ENCODE results near the gene CORO2B. TPM values are rescaled to one million over a fixed set of nuclear protein-coding genes. Genes with fewer than 3 reads are reported as not detected.
A peak's percentile ranks its signal among the peaks of the same experiment; 100 is the strongest.

CORO2B gene
- polyA plus RNA-seq, 2 donors: 0.24 to 0.35 TPM

DNA sequence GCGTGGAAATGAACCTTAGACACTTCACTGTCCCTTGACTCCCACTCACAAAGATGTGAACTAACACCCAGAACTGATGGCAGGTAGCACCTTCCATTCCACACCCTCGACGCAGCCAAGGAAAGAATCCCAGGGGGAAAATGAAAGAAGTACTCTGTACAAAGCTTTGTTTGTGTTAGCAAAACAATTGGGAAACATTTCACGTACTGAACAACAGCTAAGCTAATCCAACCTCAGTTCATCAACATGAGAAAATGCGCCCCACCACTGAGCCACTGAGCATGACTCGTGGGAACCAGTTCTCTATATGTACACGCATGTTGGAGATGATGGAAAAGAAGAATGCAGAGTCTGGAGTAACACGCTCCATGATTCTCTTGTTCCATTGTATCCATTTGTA, 32.0 kb downstream of the CORO2B start:
- peaks cover 0 to 4% of the 10 kb centered on the region in 2 donors for H3K4me1 ChIP-seq (ENCODE audit: control insufficient read depth in 2 of 2, insufficient read depth in 2 of 2, low read length in 1 of 2)
- no peaks in the 10 kb centered on the region for H3K36me3 ChIP-seq (ENCODE audit: control insufficient read depth in 2 of 2, insufficient read depth in 2 of 2, low read length in 1 of 2)
- no peak overlapping the region for H3K27ac ChIP-seq (ENCODE audit: low read depth in 2 of 2, low read length in 1 of 2)
- 74 to 75% methylated on average over 8 of the region's 8 CpGs for WGBS, 2 donors
- H3K27me3 ChIP-seq (ENCODE audit: control insufficient read depth in 1 of 2, insufficient read depth in 2 of 2, low read length in 2 of 2): no peaks in the 10 kb centered on the region
- H3K4me3 ChIP-seq (ENCODE audit: low read depth in 1 of 2, low read length in 2 of 2): no peak overlapping the region
- peaks cover 0 to 3% of the 10 kb centered on the region in 2 donors for H3K9me3 ChIP-seq (ENCODE audit: control insufficient read depth in 2 of 2, insufficient read depth in 1 of 2, low read depth in 1 of 2, low read length in 1 of 2)

DNA sequence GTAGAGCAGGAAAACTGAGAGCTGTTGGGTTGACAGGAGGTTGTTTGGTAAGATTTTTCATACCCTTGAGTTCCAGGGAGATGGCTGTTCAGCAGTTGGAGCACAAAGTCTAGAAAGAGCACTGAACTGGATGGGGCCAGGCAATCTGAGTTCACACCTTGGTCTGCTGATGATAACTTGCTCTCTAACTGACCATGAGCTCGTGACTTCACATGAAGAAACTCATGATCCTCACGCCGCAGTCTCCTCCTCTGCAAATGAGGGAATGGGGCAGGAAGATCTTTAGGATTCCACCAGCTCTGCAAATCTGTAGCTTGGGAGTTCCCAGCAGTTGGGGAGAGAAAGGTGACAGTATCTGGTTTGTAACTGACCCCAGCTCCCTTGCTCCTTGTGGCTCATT, 33.7 kb downstream of the CORO2B start:
- Histone ChIP-seq H3K27ac (ENCODE audit: low read depth in 2 of 2, low read length in 1 of 2) (no peak overlapping the region), H3K9me3 (ENCODE audit: control insufficient read depth in 2 of 2, insufficient read depth in 1 of 2, low read depth in 1 of 2, low read length in 1 of 2) (no peaks in the 10 kb centered on the region), H3K4me3 (ENCODE audit: low read depth in 1 of 2, low read length in 2 of 2) (no peak overlapping the region), H3K4me1 (ENCODE audit: control insufficient read depth in 2 of 2, insufficient read depth in 2 of 2, low read length in 1 of 2) (peaks cover 0 to 4% of the 10 kb centered on the region in 2 donors), H3K36me3 (ENCODE audit: control insufficient read depth in 2 of 2, insufficient read depth in 2 of 2, low read length in 1 of 2) (no peaks in the 10 kb centered on the region), H3K27me3 (ENCODE audit: control insufficient read depth in 1 of 2, insufficient read depth in 2 of 2, low read length in 2 of 2) (no peaks in the 10 kb centered on the region)
- WGBS, 2 donors: 91 to 95% methylated on average over 3 of the region's 3 CpGs

DNA sequence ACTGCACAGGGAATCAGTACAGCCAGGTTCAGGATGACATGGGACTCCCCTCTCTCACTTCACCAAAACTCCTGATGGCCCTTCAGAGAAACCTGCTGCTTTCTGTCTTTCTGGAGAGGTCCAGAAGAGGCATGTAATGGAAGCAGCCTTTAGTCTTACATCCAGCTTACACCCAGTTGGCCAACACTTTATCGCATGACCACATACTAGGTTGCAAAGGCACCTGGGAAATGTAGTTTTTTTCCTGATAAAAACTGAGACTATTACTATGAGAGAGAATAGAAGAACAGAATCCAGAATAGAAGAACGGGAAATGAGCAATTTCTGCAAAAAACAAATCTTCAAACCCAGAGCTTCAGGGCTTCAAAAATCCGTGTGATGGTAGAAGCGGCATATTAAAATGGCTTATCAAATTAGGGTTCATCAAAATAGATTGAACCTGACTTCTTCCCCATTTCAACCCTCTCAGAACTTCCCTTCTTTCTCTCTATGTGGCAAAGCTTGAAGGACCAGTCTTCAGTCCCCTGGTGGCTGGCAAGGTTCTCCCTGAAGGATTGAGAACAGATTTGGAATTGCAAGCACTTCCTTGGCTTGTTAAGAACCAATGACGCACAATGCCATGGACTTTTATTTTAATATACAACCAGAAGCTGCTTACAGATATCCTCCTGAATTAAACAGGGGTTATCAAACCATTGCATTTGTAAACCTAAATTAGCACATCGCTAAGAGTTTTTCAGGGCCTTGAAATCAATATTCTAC, 34.4 kb downstream of the CORO2B start:
- Histone ChIP-seq H3K36me3 (ENCODE audit: control insufficient read depth in 2 of 2, insufficient read depth in 2 of 2, low read length in 1 of 2) (no peaks in the 10 kb centered on the region), H3K27me3 (ENCODE audit: control insufficient read depth in 1 of 2, insufficient read depth in 2 of 2, low read length in 2 of 2) (no peaks in the 10 kb centered on the region), H3K27ac (ENCODE audit: low read depth in 2 of 2, low read length in 1 of 2) (no peak overlapping the region), H3K4me1 (ENCODE audit: control insufficient read depth in 2 of 2, insufficient read depth in 2 of 2, low read length in 1 of 2) (peaks cover 0 to 1% of the 10 kb centered on the region in 2 donors), H3K9me3 (ENCODE audit: control insufficient read depth in 2 of 2, insufficient read depth in 1 of 2, low read depth in 1 of 2, low read length in 1 of 2) (no peaks in the 10 kb centered on the region), H3K4me3 (ENCODE audit: low read depth in 1 of 2, low read length in 2 of 2) (no peak overlapping the region)
- WGBS, 2 donors: 88 to 92% methylated on average over 6 of the region's 6 CpGs

DNA sequence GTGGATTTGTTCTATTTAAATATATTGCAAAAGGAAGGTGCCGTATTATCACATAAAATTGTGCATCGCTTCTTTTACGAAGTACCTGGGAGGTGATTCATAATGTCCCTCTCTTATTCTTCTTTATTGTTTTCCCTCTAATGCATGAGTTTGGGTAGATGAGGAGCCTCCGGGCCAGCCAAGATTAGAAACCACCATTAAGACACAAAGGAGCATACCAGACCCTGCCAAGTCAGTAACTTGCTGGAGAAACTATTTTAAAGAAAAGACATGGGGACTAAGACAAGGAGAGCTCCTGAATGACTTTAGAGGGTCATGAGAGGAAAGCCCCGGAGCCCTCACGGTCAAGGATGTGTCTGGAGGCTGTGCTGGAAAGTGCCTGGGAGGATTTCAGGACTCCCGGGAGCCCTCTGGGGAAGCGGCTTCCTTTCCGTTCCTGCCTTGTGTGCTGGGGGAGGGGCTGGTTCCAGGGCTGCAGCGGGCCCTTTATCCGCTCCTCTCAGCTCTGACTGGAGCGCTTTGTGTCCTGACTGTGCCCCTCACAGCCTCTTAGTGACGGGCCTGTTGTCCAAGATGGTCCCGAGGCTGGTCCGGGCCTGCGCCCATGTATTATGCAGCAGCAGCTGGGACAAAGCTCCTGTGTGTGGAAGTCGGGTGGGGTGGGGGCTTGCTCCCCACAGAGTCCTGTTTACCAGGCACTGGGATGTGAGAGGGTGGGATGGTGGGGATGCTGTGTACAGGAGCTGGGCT, 35.7 kb downstream of the CORO2B start:
- Histone ChIP-seq H3K36me3 (ENCODE audit: control insufficient read depth in 2 of 2, insufficient read depth in 2 of 2, low read length in 1 of 2) (no peaks in the 10 kb centered on the region), H3K27me3 (ENCODE audit: control insufficient read depth in 1 of 2, insufficient read depth in 2 of 2, low read length in 2 of 2) (no peaks in the 10 kb centered on the region), H3K27ac (ENCODE audit: low read depth in 2 of 2, low read length in 1 of 2) (no peak overlapping the region), H3K4me3 (ENCODE audit: low read depth in 1 of 2, low read length in 2 of 2) (no peak overlapping the region), H3K9me3 (ENCODE audit: control insufficient read depth in 2 of 2, insufficient read depth in 1 of 2, low read depth in 1 of 2, low read length in 1 of 2) (no peaks in the 10 kb centered on the region), H3K4me1 (ENCODE audit: control insufficient read depth in 2 of 2, insufficient read depth in 2 of 2, low read length in 1 of 2) (no peaks in the 10 kb centered on the region)
- 74 to 76% methylated on average over 17 of the region's 17 CpGs for WGBS, 2 donors

DNA sequence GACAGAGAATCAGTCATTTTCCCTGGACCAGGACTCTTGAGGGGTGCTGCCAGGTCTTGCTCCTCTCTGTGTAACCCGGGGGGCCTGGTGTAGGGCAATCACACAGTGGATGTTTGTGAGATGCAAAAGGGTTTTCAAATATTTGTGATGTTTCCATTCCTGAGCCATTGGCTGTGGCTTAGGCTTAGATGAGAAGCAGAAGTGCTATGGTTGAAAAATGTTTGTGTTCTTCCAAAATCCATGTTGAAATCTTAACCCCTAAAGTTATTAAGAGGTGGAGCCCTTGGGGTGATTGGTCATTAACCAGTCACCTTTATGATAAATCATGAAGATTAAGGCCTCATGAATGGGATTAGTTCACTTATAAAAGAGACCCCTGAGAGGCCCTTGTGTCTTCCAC, 36.5 kb downstream of the CORO2B start:
- Histone ChIP-seq H3K27ac (ENCODE audit: low read depth in 2 of 2, low read length in 1 of 2) (peak overlapping the region in 1 of 2 donors; percentile 18), H3K27me3 (ENCODE audit: control insufficient read depth in 1 of 2, insufficient read depth in 2 of 2, low read length in 2 of 2) (no peaks in the 10 kb centered on the region), H3K4me3 (ENCODE audit: low read depth in 1 of 2, low read length in 2 of 2) (no peak overlapping the region), H3K4me1 (ENCODE audit: control insufficient read depth in 2 of 2, insufficient read depth in 2 of 2, low read length in 1 of 2) (no peaks in the 10 kb centered on the region), H3K36me3 (ENCODE audit: control insufficient read depth in 2 of 2, insufficient read depth in 2 of 2, low read length in 1 of 2) (no peaks in the 10 kb centered on the region), H3K9me3 (ENCODE audit: control insufficient read depth in 2 of 2, insufficient read depth in 1 of 2, low read depth in 1 of 2, low read length in 1 of 2) (no peaks in the 10 kb centered on the region)
- WGBS, 2 donors: 57 to 75% methylated on average over 1 of the region's 1 CpG

DNA sequence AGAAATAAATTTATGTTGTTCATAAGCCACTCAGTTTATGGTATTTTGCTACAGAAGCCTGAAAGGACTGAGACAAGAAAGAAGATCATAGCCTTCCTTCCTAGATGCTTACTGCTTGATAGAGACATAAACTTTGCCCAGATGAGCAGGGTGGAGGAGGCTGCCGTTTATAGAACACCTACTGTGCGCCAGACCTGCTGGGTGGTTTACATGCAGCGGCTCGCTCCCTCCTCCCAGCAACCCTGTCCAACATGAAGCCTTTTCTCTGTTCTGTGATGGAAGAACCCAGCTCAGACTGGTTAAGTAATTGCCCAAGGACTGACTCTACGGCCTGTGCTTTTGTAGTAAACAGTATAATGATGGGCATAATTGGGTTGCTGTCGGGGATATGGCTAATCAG, 37.0 kb downstream of the CORO2B start:
- 78 to 90% methylated on average over 6 of the region's 6 CpGs for WGBS, 2 donors
- H3K27ac ChIP-seq (ENCODE audit: low read depth in 2 of 2, low read length in 1 of 2): no peak overlapping the region
- no peak overlapping the region for H3K4me3 ChIP-seq (ENCODE audit: low read depth in 1 of 2, low read length in 2 of 2)
- H3K36me3 ChIP-seq (ENCODE audit: control insufficient read depth in 2 of 2, insufficient read depth in 2 of 2, low read length in 1 of 2): no peaks in the 10 kb centered on the region
- H3K4me1 ChIP-seq (ENCODE audit: control insufficient read depth in 2 of 2, insufficient read depth in 2 of 2, low read length in 1 of 2): no peaks in the 10 kb centered on the region
- no peaks in the 10 kb centered on the region for H3K27me3 ChIP-seq (ENCODE audit: control insufficient read depth in 1 of 2, insufficient read depth in 2 of 2, low read length in 2 of 2)
- H3K9me3 ChIP-seq (ENCODE audit: control insufficient read depth in 2 of 2, insufficient read depth in 1 of 2, low read depth in 1 of 2, low read length in 1 of 2): no peaks in the 10 kb centered on the region

DNA sequence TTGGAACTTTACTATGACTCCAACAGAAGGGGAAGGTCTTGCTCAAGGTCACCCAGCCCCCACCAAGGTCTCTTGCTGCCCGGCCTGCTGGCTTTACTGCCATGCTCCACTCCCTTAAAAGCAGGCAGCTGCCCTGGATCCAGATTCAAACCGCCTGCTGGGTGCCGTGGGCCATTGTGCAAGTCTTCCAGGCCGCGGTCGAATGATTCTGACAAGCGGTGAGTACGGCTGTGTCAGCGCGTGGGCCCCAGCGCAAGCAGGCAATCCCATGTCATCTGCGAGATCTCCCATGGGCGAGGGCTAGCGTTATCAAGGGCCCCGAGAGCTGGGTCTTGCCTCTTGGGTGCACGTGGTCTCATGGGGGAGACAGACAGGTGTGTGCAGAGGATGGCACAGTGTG, 37.6 kb downstream of the CORO2B start:
- Histone ChIP-seq H3K9me3 (ENCODE audit: control insufficient read depth in 2 of 2, insufficient read depth in 1 of 2, low read depth in 1 of 2, low read length in 1 of 2) (no peaks in the 10 kb centered on the region), H3K36me3 (ENCODE audit: control insufficient read depth in 2 of 2, insufficient read depth in 2 of 2, low read length in 1 of 2) (no peaks in the 10 kb centered on the region), H3K27me3 (ENCODE audit: control insufficient read depth in 1 of 2, insufficient read depth in 2 of 2, low read length in 2 of 2) (no peaks in the 10 kb centered on the region), H3K27ac (ENCODE audit: low read depth in 2 of 2, low read length in 1 of 2) (no peak overlapping the region), H3K4me3 (ENCODE audit: low read depth in 1 of 2, low read length in 2 of 2) (no peak overlapping the region), H3K4me1 (ENCODE audit: control insufficient read depth in 2 of 2, insufficient read depth in 2 of 2, low read length in 1 of 2) (no peaks in the 10 kb centered on the region)
- 92 to 94% methylated on average over 16 of the region's 16 CpGs for WGBS, 2 donors

DNA sequence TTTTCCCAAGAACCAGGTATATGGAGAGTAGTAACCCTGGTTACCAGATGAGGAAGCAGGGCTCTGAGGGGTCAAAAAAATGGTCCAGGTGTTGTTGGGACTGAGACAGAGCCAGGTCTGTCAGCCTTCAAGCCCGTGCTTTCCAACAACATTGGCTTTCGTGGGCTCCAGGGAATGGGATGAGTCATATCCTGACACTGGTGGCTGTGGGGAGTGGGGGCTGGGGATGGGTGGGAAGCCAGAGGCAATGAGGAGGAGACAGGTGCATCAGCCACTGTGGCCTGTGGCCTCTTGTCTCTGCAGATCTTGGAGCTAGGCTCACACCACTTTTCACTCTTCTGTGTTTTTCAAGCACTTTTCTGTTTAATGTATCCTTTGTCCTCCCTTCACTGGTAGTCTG, 38.2 kb downstream of the CORO2B start:
- no peaks in the 10 kb centered on the region for H3K36me3 ChIP-seq (ENCODE audit: control insufficient read depth in 2 of 2, insufficient read depth in 2 of 2, low read length in 1 of 2)
- H3K4me1 ChIP-seq (ENCODE audit: control insufficient read depth in 2 of 2, insufficient read depth in 2 of 2, low read length in 1 of 2): no peaks in the 10 kb centered on the region
- WGBS, 2 donors: 29 to 54% methylated on average over 2 of the region's 2 CpGs
- H3K9me3 ChIP-seq (ENCODE audit: control insufficient read depth in 2 of 2, insufficient read depth in 1 of 2, low read depth in 1 of 2, low read length in 1 of 2): no peaks in the 10 kb centered on the region
- no peak overlapping the region for H3K4me3 ChIP-seq (ENCODE audit: low read depth in 1 of 2, low read length in 2 of 2)
- no peaks in the 10 kb centered on the region for H3K27me3 ChIP-seq (ENCODE audit: control insufficient read depth in 1 of 2, insufficient read depth in 2 of 2, low read length in 2 of 2)
- H3K27ac ChIP-seq (ENCODE audit: low read depth in 2 of 2, low read length in 1 of 2): no peak overlapping the region

DNA sequence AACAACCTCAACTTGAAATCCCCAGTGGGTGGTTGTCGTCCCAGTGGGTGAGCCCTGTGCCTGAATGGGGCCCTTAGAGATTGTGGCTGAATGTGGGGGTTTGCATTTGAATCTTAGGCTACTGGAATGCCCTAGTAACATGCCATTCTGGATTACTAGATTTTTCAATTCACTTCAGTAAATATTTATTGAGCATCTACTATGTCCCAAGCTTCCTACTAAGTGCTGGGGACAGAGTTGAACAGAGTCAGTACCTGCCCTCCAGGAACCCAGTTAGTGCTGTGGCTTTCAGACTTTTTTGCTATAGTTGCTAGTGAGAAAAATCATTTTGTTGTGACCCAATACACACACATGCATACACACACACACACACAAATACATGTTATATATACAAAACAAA, 39.0 kb downstream of the CORO2B start:
- Histone ChIP-seq H3K4me3 (ENCODE audit: low read depth in 1 of 2, low read length in 2 of 2) (no peak overlapping the region), H3K27ac (ENCODE audit: low read depth in 2 of 2, low read length in 1 of 2) (no peak overlapping the region), H3K9me3 (ENCODE audit: control insufficient read depth in 2 of 2, insufficient read depth in 1 of 2, low read depth in 1 of 2, low read length in 1 of 2) (no peaks in the 10 kb centered on the region), H3K36me3 (ENCODE audit: control insufficient read depth in 2 of 2, insufficient read depth in 2 of 2, low read length in 1 of 2) (no peaks in the 10 kb centered on the region), H3K4me1 (ENCODE audit: control insufficient read depth in 2 of 2, insufficient read depth in 2 of 2, low read length in 1 of 2) (no peaks in the 10 kb centered on the region), H3K27me3 (ENCODE audit: control insufficient read depth in 1 of 2, insufficient read depth in 2 of 2, low read length in 2 of 2) (no peaks in the 10 kb centered on the region)
- WGBS, 2 donors: 79 to 86% methylated on average over 1 of the region's 1 CpG

DNA sequence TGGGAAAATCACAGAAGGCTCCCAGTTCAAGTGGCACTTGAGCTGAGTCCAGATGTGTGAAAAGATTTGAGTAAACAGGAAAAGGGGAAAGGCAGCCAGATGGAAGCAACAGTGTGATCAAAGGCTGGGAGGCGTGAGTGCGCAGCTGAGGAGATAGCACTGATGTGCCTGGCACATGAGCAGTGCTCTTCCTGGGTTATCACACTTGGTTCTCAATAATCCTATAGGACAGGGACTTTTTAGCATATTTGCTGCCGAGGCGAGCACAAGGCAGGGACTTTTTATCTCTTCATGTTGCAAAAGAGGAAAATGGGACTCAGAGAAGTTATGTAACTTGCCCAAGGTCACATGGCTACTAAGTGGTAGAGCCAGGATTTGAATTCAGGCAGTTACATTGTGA, 39.6 kb downstream of the CORO2B start:
- no peak overlapping the region for H3K4me3 ChIP-seq (ENCODE audit: low read depth in 1 of 2, low read length in 2 of 2)
- H3K36me3 ChIP-seq (ENCODE audit: control insufficient read depth in 2 of 2, insufficient read depth in 2 of 2, low read length in 1 of 2): no peaks in the 10 kb centered on the region
- H3K4me1 ChIP-seq (ENCODE audit: control insufficient read depth in 2 of 2, insufficient read depth in 2 of 2, low read length in 1 of 2): no peaks in the 10 kb centered on the region
- WGBS, 2 donors: 35 to 60% methylated on average over 4 of the region's 4 CpGs
- no peak overlapping the region for H3K27ac ChIP-seq (ENCODE audit: low read depth in 2 of 2, low read length in 1 of 2)
- no peaks in the 10 kb centered on the region for H3K9me3 ChIP-seq (ENCODE audit: control insufficient read depth in 2 of 2, insufficient read depth in 1 of 2, low read depth in 1 of 2, low read length in 1 of 2)
- H3K27me3 ChIP-seq (ENCODE audit: control insufficient read depth in 1 of 2, insufficient read depth in 2 of 2, low read length in 2 of 2): no peaks in the 10 kb centered on the region

All from esophagus (tissue), 2 donors.